Vagina (tissue), 2 donors: Measurements from ENCODE around the gene WIPF3.

Source experiments
- POLR2A ChIP-seq, 2 donors: fragments of 450-650 bp; IDR thresholded peaks; one replicate each; pipeline ENCODE4 v1.6.1; 2017; ENCODE audit warnings: antibody characterized with exemption in 2 of 2, mild to moderate bottlenecking in 2 of 2, moderate library complexity in 2 of 2
- POLR2AphosphoS5 ChIP-seq, 2 donors: sonication (generic); formaldehyde crosslinking; IDR thresholded peaks; one replicate each; pipeline ENCODE4 v1.9.0; 2017; ENCODE audit warnings: antibody characterized with exemption in 2 of 2, mild to moderate bottlenecking in 2 of 2, low read depth in 1 of 2; ENCODE audit not compliant: insufficient read depth in 1 of 2
- TF ChIP-seq, protein P1 (sequence below), 3 experiments: fragments of 450-650 bp in 2 of 3; fragments of 200-600 bp in 1 of 3; sonication (generic) in 1 of 3; IDR thresholded peaks; one replicate each; pipeline ENCODE4 v1.5.1; 2017 to 2019; ENCODE audit warnings: antibody characterized with exemption in 3 of 3, mild to moderate bottlenecking in 2 of 3, moderate library complexity in 2 of 3

DNA sequence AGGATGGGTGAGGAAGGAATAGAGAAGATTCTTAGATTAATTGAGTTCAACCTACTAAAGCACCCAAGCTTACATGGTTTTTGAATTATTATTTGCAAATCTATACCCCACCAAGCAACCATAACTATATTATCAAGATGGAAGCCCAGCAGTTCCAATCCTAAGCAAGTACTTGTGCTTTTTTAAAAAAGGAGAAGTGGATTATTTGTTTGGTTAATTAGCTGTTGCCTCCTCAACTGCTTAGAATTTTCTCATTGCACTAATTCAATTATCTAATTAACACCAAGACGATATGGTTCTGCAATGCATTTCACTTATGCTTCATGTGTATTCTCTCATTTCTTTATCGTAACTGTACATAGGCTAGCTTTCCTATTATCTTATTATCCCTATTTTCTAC, 27.3 kb upstream of the WIPF3 start:
- TF ChIP-seq, protein P1, sequence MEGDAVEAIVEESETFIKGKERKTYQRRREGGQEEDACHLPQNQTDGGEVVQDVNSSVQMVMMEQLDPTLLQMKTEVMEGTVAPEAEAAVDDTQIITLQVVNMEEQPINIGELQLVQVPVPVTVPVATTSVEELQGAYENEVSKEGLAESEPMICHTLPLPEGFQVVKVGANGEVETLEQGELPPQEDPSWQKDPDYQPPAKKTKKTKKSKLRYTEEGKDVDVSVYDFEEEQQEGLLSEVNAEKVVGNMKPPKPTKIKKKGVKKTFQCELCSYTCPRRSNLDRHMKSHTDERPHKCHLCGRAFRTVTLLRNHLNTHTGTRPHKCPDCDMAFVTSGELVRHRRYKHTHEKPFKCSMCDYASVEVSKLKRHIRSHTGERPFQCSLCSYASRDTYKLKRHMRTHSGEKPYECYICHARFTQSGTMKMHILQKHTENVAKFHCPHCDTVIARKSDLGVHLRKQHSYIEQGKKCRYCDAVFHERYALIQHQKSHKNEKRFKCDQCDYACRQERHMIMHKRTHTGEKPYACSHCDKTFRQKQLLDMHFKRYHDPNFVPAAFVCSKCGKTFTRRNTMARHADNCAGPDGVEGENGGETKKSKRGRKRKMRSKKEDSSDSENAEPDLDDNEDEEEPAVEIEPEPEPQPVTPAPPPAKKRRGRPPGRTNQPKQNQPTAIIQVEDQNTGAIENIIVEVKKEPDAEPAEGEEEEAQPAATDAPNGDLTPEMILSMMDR (IDR thresholded peaks at IDR 0.05) = no peak
- TF ChIP-seq POLR2A (IDR thresholded peaks at IDR 0.05) = no peak
- TF ChIP-seq POLR2AphosphoS5 (IDR thresholded peaks at IDR 0.05; ENCODE audit: insufficient read depth in 1 of 2, low read depth in 1 of 2) = no peak
